HEK293 (cell line): ENCODE measurements around the gene ZNF555.

Experiments used
- TCF7L2 ChIP-seq: IDR thresholded peaks from 2 replicates; pipeline ENCODE4 v1.6.1; 2011; ENCODE audit warnings: low read depth, mild to moderate bottlenecking, inconsistent platforms, low read length, moderate library complexity, borderline replicate concordance
- TF ChIP-seq, protein P1 (sequence below): fragments of 450-650 bp; formaldehyde crosslinking; IDR thresholded peaks from 2 replicates; pipeline ENCODE4 v1.5.1; 2016; ENCODE audit warnings: missing biosample characterization, missing genetic modification characterization, low read depth

DNA sequence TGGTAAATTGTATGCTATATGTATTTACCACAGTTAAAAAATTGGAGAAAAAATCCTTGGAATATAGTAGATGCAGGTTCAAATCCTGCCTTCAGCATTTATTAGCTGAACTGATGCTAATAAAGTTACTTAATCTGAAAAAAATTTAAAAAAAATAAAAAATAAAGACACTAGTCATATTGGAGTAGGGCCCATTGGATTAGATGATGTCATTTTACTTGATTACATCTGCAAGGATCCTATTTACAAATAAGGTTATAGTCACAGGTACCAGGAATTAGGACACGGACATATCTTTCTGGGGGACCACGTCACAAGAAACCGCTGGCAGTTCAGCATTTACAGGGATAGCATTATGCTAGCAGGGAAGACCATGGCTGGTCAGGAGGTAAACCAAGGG, 6.2 kb downstream of the ZNF555 start:
- TF ChIP-seq, protein P1, sequence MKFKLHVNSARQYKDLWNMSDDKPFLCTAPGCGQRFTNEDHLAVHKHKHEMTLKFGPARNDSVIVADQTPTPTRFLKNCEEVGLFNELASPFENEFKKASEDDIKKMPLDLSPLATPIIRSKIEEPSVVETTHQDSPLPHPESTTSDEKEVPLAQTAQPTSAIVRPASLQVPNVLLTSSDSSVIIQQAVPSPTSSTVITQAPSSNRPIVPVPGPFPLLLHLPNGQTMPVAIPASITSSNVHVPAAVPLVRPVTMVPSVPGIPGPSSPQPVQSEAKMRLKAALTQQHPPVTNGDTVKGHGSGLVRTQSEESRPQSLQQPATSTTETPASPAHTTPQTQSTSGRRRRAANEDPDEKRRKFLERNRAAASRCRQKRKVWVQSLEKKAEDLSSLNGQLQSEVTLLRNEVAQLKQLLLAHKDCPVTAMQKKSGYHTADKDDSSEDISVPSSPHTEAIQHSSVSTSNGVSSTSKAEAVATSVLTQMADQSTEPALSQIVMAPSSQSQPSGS (tag by site-specific recombination) = peak; percentile 67
- no peak for TF ChIP-seq TCF7L2
